Activated gamma-delta T cell treated with anti-CD3 and anti-CD28 coated beads, Interleukin-2, amount 50 U/mL, for 16 hours (primary cell): Measurements from ENCODE around the gene IL22RA2.

Experiments used
- DNase-seq: peaks from one replicate; pipeline ENCODE4 v3.0.0-alpha.2; 2020; ENCODE audit warnings: low read depth

The IL22RA2 gene

DNA sequence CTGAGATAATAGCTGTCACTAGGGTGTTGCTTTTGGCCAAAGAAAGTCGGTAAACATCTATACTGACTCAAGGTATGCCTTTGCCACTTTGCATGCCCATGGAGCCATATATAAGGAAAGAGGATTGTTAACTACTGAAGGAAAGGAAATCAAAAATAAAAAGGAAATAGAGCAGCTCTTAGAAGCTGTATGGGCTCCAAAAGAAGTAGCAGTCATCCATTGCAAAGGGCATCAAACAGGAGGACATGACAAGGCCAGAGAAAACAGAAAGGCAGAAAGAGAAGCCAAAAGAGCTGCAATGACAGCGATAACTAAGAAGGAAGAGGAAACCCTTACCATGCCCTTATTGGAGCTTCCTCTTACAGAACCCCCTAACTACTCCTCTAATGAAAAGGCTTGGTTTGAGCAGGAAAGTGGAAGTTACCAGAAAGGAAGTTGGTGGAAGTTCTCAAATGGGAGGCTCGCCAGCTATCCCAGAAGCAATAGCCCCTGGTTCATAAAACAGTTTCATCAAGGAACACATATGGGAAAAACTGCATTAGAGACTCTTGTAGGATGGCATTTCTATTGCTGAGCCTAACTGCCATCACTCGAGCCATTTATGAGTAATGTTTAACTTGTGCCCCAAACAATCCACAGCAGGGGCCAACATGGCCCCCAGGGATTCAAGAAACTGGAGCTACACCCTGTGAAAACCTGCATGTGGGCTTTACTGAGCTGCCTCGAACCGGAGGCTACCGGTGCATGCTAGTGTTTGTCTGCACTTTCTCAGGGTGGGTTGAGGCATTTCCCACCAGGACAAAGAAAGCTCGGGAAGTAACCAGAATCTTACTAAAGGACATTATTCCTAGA lies 7.0 kb downstream of the IL22RA2 start:
- DNase-seq = no peak

DNA sequence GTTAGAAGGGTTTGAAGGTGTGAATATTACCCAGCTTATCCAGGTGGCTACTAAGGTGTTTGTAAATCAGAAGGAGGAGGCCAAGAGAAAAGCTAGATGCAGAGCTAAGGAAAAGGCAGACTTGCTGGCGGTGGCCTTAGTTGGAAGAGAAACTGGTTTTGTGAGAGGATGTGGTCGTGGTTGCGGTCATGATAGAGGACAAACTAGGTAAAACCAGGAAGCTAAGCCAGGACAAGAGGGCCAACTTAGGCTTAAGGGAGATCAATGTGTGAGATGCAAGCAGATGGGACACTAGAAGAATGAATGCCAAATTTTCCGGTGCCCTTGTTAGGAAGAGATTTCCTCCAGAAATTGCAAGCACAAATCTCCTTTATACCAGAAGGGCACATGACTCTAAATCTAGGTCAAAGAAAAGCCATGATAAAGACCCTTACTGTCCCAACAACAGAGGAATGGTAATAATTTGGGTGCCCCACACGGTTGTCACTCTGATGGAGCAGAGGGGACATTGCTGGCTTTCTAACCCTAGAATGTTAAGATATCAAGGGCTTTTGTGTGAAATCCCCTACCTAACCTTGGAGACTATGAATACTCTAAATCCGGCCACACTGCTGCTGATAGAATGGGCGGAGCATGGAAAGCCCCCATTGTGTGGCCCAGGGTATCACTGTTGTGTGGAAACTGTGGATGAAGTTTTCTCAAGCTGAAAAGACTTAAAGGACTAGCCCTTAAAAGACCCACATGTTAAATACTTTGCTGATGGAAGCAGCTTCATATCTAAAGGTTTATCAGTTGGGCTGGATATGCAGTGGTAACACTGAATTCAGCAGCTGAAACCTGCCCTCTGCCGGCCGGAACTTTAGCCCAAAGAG lies 7.8 kb downstream of the IL22RA2 start:
- peak; percentile 3 for DNase-seq

DNA sequence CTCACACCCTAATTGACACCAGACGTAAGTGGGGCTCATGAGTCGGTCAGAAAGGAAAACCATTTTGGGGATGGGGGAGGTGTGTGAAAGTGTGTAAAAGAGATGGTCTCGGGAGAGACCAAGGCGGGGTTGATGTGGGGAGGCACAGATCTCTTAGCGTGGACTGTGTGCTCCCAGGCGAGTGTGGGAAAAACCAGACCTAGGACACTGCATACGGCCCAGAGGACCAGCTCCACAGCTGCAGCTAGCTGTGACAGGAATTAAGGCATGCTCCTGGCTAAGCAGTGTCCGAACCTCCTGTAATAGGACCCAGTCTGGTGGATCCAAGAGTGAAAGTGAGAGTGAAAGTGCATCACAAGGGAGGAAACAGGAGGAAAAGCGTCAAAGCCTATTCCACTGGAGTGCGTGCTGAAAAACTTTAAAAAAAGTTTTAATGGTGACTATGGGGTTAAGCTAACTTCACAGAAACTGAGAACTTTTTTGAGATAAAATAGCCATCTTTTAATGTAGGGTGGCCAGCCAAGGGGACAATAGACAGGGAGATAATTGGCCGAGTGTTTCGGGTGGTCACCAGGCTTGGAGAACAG lies 9.6 kb downstream of the IL22RA2 start:
- DNase-seq = no peak

DNA sequence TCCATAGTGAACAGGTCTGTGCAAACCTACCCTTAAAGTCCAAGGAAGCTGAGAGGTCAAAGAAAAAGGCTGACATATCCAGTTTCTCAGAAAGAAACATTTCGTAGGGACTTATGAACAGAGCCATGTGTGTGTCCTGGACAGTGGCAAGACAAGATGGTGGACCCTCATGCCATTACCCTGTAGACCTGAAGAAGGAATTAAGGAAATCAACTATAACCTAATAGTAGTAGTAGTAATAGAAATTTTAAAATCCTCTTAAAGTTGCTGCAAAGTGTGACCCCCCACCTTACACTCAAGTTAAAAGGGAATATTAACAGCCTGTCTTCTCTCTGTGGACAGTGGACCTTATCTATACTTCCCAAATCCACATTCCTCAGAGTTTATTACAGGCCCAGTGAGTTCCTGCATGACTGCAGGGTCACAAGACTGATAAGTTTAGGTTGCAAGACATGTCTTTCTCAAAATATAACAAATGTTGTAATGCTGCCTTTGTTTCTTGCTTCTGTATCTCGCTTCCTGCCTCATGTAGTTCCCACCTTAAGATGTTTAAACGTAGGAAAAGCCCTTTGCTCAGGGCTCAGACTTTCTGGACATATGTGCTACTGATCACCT lies 10.6 kb downstream of the IL22RA2 start:
- no peak for DNase-seq

DNA sequence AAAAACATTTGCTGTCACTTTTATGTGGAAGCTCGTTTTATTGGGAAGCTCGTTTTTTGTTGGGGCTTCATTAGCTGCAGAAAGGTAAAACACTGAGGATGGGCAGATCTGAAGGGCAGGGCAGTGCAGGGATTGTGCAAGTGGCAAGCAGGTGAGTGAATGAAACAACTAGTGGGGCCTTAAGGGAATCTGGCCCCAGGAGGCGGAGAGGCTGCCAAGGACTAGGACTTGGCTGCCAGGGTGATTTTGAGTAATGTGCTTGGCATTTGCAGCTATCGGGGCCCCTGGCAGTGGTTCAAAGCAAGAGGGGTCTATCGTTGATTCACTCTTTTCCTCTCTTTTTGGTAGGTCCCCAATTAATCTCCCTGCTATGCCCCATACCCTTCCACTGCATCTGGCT lies 11.5 kb downstream of the IL22RA2 start:
- no peak for DNase-seq

DNA sequence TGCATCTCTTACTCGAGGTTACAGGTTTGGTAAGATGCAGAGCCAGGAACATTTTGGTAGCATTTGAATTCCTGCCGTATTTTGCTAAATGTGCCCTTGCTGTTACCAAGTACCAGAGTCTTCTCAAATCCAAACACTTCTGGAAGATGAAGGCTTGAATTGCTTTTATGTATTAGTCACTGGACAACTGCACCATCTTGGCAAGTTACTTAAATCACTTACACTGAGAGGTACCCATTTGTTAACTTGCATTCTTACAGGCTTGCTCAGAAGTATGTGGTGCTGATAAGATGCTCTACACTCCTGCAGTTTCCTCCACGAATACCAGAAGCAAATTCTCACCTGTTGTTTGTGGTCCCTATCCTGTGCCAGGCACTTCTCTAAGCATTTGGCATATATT lies 12.7 kb downstream of the IL22RA2 start:
- no peak for DNase-seq

DNA sequence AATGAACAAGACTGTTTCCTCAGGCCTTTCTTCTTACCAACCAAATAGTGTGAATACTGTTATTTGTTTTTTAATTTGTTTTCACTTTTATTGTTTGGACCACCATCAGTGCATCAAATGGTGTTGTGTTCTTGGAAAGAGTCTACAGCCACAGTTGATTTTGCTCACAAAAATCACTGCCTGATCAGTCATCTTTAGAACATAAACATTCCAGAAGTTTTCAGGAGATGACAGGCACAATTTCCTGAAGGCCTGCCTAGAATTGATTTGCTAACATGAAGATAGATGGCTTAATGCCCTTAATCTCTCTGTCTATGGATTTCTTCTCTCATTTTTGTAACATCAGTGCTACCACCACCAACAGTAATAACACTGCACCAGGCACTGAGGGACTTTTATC lies 13.5 kb downstream of the IL22RA2 start:
- no peak for DNase-seq

DNA sequence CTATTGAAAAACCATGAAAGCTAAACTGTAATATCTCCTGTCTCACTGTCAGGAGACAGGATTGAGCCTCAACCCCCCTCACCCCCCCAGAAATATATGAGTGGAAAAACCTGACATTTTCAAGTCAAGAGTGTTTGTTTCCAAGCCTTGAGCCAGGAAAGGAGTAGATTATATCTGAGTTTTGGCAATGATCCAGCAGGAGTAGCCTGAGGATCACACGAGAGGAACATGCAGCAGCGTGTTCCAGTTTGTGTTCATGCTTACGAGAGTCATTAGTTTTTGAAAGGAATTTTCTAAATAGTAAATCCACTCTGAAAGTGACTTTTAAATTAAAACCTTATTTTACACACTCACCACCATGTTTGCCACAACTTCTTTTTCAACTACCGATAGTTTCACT lies 15.8 kb downstream of the IL22RA2 start:
- DNase-seq = no peak

DNA sequence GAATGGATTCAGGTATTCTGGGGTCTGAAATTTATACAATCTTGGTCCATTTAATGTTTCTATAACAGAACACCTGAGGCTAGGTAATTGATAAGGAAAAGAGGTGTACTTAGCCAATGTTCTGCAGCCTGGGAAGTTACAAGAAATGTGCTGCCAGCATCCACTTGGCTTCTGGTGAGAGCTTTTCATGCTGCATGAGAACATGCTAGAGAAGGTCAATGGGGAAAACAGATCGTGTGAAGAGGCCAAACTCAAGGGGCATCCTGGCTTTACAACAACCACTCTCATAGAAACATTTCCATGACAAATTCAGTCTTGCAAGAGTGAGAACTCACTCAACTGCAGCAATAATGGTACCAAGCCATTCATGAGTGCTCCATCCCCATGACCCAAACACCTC lies 16.8 kb downstream of the IL22RA2 start:
- DNase-seq = no peak

DNA sequence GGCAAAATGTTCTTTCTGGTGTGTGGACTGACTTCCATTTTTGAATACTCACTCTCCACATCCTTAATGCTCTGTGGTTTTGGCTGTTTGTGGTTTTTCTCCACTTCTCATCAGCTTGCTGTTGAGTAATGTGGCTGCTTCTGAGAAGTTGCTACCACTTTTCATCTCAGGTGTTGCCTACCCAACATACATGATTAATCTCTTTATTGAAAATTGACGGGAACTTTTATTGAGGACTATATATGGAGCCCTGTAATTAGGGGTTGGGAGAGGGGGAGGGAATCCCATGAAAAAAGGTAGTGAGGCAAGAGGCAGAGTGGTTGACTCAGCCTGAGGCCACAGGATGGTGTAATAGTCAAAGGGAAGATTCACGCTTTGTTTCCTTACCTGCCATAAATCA lies 17.6 kb downstream of the IL22RA2 start:
- DNase-seq = peak; percentile 16

DNA sequence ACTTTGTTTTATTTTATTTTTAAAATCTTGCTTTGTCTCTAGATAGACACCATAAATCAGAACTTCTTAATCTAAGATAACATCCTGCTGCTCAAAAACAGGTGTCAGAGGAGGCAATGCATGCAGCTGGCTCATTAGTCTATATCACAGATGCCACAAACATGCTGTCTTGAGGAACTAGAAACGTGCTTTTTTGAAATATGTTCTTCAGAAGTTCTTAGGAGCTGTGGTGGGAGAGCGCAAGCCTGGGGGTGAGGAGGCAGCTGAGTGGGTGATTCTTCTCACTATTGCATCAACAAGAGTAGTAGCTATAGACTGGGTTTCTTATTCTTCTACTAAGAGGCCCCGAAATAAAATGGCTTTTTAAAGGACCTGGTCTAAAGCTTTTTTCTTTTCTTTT lies 23.4 kb downstream of the IL22RA2 start:
- DNase-seq = no peak

DNA sequence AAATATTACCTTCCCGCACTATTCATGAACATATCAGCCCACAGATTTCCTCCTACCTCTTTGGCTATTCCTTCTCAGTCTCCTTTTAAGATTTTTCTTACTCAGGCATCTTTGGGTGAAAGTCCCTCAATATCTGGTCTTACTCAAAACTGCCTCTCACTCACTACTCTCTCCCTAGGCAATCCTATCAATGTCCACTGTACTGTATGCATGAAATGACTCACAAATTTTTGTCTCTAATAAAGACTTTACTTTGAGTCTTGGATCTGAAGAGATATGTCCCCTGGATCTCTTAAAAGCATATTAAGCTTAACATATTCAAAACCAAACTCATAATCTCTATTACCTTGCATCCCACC lies 24.4 kb downstream of the IL22RA2 start:
- DNase-seq = no peak

DNA sequence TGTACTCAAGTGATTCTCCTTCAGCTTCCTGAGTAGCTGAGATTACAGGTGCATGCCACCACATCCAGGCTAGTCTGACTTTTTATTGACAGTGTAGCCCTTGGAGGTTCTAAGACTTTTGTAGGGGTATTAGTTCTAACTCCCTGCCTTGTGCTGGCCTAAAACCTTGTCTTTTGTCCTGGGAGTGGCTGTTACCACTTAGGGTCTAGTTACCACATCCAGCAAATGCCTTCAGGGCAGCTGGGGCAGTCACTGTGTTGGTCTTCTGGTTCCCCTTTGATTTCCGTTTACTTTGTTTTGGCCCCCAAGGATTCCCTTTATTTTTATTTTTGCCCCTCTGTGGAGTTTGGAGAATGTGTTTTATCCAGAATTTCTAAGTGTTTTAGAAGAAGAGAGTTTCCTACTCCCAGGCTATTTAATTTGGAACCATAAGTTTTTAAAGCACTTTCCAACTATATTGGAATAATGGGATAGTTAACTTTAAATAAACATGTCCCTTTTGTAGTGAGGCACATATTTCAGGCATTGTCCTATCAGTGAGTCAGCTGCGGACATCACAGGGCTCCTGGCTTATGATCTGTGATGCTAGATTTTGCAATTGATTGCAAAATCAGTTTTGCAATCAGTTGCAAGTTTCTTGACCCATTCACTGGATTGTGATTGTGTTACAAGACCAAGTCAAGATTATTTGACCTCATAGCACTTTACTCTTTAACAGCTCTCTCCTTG lies 25.0 kb downstream of the IL22RA2 start:
- no peak for DNase-seq

DNA sequence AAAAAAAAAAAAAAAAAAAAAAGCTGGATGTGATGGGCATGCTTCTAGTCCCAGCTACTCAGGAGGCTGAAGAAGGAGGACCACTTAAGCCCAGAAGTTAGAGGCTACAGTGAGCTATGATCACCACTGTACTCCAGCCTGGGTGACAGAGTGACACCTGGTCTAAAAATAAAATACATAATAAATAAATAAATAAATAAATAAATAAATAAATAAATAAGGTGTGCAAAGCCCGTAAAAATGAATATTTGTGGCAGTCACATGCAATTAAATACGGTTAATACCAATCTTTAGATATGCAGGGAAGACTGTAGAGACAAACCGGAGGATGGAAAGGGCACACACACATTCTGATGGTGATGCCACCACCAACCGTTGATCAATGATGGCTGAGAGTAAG lies 26.2 kb downstream of the IL22RA2 start:
- DNase-seq = no peak

DNA sequence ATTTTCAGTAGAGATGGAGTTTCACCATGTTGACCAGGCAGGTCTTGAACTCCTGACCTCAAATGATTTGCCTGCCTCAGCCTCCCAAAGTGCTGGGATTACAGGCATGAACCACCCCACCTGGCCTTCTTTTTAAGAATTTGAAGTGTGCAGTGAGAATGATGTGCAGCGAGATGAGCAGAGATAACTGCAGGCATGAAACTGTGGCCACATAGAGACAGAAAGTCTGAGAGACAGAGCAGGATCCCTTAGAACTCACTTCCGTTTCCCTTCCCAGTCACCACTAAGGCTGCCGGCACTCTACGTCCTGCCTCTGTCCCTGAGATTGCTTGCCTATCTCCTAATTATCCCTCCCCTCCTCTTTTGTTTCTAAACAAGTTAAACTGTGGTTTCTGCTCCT lies 27.2 kb downstream of the IL22RA2 start:
- DNase-seq = no peak

DNA sequence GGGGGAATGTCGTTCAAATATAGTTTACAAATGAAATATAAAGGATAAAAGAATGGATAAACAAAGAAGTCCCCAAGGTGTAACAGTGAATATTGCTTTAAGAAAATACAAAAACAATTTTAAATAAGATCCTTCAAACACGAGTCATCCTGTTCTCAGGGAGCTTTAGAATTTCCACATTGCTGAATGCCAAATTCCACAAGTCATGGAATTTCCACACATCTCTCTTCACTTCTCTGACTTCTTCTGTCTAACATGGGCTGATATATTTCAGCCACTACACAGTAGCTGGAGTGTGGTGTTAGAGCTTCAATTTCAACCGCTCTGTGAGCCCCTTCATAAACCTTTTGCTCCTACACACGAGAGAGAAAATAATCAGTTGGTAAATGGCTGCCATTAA lies 28.0 kb downstream of the IL22RA2 start:
- DNase-seq = no peak

DNA sequence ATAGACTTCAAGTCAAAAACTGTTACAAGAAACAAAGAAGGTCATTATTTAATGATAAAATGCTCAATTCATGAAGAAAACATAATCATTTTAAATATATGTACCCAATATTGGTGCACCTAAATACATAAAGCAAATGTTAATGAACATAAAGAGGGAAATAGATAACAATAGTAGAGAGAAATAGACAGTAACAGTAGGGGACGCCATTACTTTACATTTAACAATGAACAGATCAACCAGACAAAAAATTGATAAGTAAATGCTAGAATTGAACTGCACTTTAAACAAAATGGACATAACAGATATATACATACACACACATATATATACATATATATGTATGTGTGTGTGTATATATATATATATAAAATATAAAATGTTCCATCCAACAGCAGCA lies 37.4 kb downstream of the IL22RA2 start:
- DNase-seq = no peak

DNA sequence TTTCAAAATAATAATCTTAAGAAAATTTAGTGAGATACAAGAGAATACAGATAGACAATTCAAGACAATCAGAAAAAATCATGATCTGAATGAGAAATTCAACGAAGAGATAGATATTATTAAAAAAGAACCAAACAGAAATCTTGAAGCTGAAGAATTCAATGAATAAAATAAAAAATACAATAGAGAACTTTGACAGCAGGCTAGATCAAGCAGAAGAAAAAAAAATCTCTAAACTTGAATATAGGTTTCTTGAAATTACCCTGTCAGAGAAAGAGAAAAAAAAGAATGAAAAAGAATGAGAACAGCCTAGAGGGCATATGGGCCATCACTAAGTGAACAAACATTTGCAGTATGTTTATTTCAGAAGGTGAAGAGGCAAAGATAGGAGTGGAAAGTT lies 39.0 kb downstream of the IL22RA2 start:
- DNase-seq = no peak

DNA sequence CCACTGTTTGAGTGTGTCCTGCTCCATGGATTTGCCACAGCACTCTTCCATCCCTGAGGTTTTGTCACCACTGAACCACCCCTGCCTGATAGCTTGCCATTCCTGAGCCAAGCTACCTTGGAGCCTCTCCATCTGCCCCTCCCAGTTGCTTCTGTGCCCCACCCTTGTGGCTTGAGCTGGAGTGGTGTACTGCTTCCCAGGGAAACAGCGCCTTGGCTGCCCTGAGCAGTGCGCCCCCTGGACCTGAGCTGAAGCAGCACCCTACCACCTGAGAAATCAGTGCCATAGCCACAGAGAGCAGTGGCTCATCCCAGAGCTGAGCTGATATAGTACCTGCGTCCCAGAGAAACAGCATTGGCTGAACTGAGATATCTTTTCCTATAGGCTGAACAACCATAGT lies 40.3 kb downstream of the IL22RA2 start:
- DNase-seq = no peak

DNA sequence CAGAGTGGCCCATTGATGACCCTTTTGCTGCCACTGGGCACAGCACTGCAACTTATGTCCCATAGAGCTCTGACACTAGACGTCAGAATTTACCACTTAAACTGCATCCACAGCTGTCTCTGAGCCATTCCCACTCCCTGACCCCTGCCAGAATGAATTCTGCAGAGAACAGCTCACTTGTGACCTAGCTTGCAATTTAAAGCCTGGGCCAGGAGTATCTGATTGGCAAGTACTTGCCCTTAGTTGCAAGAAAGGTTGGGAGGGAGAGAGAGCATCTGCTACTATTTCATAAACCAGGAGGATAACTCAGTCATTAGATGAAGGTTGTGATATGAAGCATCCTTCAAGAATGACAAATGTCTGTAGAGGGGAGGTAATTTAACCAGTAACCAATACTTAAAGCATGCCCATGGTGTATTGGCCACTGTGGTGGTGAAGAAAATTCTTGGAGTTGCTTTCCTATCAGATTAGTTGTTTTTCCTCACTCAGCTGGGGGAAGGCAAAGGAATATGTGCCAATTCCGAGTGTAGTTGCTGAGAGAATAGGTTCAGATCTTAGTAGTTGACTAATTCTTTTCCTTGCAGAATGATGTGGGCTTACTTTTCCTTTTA lies 46.5 kb downstream of the IL22RA2 start:
- DNase-seq = no peak

DNA sequence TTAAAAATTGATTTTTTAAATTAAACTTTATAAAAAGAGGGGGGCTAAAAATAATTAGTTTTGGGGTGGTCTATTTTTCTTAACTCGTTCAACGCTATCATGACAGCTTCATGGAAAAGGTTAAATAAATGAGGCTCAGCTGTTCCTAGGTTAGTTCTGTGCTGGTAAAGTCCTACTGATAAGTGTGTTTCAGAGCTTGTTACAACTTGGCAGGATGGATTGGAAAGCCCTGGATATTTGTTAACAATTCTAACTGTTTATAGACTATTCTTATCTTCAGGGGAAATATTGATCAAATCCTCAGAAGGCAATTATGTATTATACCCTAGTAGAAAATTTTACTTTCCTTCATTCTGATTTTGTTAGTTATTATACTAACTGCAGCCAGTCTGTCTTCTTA lies 50.4 kb downstream of the IL22RA2 start:
- no peak for DNase-seq

DNA sequence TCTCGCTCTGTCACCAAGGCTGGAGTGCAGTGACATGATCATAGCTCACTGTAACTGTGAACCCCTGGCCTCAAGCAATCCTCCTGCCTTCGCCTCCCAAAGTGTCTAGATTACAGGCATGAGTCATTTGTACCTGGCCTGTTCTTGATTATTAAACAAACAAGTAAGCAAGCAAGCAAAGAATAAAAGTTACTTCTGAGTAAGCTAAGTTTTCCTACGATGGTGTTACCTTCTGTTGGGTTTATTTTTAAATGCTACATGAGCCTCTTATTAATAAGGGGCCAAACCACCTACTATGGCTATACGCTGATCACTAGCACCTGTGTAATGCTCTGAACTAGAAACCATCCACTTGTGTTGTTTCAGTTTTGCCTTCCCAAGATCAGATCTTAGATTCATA lies 50.8 kb downstream of the IL22RA2 start:
- DNase-seq = no peak
